NCI-H2029 (cell line): ENCODE measurements around the gene C4orf50.

Experiments
- DNase-seq: peaks from one replicate; lab custom pipeline; 2025; lab: John Stamatoyannopoulos, UW

C4orf50 gene

DNA sequence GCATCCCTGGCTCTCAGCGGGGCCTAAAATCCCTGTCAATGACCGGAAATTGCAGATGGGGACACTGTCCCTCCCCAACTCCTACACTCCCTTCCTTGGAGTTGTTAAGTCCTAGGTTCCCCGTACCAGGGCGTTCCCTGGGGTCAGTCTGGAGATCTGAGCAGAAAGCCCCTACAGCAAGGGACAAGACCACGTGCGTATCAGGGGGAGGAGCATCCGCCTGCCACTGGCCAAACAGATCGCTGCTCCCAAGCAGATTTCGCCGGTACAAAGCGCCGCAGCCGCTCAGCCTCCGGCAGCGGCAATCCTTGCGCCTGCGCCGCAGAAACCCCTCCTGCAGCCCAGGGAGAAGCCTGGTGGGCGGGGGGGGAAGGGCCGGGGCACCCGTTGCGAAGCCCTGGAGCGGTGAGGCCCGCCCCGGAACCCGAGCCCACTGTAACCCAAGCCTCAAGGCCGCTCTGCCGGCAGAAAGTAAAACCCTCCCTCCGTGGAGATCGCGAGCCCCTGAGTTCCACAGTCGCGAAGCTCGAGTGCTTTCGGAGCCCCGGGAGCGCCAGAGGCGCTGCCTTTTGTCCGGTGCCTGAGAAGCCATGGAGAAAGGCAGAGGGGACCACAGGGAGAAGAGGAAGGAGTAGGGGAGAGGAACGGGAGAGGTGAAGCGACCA is 128.0 kb downstream of the C4orf50 start:
- DNase-seq: peak; percentile 90

DNA sequence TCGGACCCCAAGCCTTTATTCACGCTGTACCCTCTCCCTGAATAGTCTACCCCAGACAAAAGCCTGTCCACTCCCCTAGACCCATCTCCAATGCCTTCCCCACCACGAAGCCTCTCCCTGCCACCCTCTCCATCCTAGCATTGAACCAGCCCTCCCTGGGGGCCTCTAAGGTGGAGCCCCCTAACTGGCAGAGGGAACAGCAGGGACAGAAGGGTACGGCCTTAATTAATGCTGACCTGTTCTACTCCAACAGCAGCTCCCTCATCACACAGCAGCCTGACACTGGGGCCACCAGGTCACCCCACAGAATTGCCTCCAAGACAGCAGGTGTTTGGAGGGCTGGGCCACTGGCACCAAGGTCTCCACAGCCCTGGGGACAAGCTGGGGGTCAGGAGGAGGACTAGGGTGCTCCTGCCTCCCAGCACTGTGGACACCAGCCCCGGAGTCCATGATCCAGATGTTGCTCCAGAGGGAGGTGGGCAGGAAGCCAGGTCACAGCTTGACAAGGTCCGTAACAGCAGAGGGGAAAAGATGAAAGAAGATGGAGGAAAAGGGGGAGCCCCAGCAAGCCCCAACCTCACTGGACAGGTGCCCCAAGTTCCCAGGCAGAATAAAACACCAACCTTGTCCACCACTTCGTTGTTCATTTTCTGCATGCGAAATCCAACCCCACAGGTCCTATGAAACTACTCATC is 129.1 kb downstream of the C4orf50 start:
- DNase-seq: no peak

DNA sequence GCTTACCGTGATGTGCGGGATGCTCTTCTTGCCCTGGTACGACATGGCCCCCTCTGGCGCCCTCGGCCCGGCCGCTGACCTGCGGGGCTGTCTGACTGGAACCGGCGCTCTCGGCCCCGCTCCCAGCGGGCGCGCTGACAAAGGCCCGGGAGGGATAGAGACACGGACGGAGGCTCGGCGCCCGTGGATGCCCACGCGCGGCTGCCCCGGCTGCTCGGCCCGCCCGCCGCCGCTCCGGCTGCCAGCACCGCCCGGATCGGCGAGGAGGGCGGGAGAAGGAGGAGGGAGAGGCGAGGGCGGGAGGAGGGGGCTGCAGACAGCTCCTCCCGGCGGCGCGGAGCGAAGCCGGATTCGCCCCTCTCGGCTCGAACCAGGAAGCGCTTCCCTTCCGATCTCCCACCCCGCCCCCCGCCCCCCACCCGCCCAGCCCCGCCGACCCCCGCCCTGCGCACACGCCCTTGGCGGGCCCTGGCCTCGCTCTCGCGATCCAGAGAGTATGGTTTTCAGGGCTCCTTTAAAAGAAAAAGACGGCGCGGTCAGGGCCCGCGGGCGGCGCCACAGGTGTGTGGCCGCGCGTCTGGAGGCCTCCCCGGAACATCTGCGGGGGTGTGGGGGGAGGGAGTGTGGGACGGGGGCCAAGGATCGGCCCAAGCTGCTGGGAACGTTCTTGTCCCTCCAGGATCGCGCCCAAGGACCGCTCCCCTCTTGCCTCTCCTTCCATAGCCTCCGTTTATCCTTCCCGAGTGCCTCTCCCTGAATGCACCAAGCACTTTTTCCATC is 129.8 kb downstream of the C4orf50 start:
- DNase-seq: peak; percentile 75

DNA sequence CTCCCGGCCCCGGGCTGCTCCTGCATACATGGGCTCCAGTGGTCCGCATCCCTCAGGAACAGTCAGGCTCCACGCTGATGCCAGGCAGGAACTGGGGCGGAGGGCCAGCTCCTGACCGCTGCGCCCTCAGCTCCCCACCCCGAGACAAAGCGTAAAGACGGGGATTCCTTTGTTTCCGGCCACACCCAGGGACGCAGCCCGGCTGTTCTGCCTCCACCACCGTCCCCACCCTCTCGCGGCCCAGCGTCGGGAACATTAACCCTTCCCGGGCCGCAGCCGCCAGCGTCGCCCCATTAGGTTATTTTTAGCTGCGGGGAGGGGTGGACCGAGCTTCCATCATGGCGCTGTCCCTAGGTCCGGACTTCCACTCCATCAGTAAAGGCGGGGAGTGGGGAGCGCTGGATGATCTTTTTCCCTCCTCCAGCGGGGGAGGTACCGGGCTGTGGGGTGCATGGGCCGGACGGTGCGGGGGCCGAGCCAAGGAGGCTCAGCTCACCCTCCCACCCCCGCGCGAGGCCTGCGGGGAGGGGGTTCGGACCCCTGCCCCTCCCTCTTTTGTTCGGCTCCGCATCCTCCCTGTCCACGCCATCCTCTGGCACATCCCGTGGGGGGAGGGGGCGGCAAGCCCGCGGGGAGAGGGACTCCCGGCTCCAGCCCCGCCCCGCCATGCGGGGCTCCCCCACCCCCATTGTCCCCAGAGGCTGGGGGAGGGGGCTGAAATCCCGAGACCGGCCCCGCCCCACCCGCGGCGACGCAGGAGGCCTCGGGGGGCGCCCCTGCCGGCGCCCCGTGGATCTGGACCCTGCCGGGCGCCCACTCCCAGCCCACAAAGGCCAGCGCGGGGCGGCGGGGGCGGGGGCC is 130.6 kb downstream of the C4orf50 start:
- DNase-seq: no peak

DNA sequence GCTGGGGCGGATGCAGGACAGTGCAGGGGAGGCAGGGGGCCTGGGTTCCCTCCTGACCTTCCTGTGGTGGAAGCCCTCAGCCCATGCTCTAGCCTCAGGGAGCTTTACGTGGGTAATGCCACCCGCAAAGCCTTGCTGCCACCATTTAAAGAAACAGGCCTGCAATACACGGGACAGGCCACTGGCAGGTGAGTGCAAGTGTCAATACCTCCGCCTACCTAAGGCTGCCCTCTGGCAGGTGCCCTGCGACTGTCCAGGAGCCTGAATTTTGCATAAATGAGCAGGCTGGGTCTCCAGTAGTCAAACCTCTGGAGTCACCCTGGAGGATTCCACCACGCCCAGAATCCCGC is 131.2 kb downstream of the C4orf50 start:
- DNase-seq: no peak

DNA sequence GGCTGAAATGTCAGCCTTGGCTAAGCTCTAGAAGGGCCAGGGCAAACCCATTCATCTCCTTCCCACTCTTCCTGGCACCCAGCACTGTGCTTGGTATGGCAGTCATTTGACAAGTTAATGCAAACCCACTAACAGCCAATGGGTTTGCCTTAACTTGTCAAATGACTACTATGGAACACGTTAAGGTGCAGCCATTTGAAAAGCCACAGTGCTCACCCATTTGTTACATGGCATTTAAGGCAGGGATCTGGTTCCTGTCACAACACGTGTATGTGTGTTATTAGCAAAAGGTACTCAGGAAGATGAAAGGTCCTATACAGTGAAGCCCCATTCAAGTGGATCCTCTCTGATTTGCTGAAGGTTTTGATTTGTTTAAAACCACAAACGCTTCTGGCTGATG is 132.5 kb downstream of the C4orf50 start:
- DNase-seq: no peak

DNA sequence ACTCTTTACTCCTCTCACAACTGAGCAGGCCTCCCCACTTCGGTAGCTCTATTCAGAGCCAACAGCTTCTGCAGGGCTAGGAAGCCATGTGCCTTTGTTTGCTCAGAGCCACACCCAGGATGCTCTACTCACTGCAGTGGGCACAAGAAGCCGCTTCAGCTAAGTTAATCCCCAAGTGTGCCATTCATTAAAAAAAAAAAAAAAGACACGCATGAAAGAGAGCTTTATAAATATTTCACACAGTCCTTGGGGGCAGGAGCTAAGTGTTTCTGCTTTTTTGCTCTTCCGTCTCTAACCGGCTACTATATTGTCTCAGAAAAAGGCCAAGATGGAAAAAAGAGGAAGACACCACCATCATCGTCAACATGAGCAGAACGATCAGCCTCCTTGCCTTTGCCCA is 133.4 kb downstream of the C4orf50 start:
- DNase-seq: no peak

DNA sequence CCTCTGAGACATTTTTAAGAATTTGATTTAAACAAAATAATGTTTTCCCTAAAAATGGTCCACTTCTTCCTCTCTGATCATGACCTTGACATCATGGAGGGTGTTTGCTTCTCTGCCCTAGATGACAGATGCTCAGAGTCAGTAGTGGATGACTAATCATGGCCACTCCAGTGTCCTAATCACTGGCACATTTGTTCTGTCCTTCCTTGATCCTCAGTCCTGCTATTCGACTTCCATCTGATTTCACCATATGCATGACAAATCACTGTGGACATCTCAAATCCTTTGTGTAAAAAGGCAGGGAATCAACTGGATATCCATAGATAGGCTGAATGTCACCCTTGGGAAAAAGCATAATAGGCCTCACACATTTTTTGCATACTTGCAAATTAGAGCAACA is 134.3 kb downstream of the C4orf50 start:
- peak; percentile 19 for DNase-seq

DNA sequence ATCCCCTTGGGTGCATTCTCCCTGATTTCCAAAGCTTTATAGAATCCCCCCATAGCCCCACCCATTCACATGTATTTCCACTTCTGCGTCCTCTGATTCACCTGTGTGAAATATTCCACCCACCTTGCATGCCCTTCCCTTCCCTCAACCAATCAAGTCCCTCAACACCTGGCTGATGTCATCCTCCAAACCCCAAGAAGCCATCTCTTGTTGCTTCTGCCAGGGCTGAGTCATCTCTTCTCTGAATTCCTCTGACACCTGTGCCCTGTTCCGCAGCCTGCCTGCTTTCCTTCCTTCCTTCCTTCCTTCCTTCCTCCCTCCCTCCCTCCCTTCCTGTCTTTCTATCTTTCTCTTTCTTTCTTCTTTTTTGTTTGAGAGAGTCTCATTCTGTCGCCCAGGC is 135.3 kb downstream of the C4orf50 start:
- no peak for DNase-seq

DNA sequence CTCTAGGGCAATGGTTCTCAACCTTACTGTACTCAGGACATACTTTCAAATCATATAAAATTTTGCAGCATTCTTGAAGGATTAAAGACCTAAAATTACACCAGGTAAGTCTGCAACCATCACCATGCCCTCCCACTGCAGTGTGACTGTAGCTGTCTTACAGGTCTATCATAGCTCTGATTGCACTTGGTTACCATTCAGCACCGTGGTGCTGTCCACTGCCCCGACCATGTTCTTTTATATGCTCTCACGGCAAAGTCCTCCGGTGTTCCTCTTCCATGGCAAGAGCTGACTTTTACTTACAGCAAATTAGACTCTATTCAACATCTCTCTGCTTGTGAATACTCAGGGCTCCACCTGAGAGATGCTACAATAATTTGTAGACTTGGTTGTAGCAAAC is 136.9 kb downstream of the C4orf50 start:
- no peak for DNase-seq

DNA sequence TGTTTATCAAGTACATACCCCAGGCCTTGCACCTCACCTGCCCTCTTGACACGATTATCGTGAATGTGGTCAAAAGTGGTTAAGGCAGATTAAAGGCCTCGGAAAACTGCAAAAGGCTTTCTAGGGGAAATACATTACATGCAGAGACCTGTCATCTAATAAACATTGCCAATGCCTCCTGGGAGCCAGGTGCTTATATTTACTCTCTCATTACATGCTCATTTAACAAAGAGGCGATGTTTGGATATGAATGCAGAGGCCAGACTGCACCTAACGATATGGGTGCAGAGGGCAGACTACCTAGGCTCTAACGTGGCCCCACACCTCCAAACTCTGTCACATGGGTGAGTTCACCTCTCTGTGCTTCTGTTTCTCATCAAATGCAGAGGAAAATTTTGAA is 139.9 kb downstream of the C4orf50 start:
- DNase-seq: peak; percentile 39

DNA sequence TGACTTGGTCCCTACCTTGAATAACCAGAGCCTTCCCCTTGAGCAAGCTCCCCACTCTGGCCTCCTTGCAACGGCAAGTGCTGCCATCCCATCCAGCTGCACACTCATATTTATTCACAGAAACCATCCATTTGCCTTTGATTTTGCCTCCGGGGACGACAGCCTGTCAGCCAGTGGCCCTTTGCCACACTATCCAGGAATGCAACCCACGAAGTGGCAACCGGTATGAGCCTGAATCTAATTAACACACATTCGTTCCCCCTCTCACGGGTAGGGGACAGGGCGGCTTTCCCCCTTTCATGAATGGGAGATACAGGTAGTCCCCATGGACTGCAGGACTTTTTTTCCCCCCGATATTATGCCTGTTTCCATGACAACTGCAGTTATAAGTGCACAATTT is 140.8 kb downstream of the C4orf50 start:
- DNase-seq: no peak

DNA sequence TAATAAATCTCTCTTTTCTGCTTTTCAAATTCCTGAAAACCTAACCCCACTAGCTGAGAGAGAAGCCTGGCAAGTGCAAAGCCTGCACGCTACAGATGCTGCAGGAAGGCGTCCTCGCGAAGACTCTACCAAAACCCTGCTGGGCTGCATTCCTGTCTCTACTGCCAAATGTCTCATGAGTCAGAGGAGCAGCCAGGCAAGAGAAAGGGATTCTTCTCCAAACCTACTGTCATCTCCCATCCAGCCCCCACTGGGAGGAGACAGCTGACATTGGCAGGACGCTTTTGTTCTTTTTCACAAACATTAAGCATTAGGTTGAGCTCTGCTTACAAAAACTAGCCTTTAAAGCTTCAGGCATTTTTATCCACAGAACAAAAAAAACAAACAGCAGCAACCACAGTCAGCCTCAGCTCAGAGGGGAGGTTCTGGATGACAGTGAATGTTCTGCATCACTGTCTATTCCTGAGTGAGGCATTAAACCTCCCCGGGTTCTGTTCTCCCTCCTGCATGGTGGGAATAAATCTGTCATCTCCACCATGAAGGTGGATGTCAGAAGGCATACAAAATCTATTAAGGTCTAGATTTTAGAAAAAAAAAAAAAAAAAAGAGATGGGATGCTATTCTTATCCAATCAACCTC is 143.3 kb downstream of the C4orf50 start:
- no peak for DNase-seq

DNA sequence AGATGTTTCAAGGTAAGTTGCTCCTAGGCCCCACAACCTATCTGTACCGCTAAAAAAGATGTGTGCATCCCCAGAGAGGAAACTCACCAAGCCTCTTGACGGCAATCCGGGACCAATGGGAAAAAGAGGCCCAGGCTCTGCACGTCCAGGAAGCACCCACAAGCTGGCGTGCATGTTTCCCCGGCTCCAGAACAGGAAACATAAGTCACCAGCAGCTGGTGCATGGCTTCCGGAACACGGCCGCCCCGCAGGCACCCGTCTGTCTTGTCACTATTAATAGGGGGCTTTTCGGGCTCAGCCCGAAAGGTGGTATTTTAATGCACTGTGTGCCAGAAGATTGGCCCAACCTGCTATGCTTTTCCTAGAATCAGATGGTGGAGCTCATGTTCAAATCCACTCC is 147.5 kb downstream of the C4orf50 start:
- DNase-seq: no peak

DNA sequence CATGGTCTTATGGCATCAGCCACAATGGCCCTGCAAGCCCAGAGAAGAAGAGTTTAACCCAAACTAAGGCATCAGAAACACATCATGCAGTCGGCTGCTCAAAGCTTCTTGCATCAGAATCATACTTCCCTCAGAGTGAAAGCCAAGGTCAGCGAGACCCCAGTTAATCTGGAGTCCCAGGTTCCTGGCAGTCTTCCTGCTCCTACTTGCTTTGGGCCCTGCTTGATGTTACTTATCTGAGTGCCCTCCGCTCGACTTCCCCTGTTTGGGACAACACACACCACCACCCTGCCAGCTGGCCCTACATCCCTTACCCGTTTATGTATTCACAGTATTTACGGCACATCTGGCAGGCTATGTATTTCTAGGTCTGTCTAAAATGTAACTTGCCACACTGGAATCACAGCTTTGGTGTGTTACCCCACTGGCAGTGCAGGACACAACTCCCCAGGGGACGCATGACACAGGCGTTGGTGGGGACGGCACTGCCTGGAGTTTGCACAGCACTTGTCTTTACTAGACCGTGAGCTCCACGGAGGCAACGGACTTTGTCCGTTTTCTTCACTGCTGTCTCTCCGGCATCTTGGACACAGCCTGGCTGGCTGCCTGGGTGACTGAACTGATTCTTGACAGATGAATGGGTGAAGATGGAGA is 148.1 kb downstream of the C4orf50 start:
- DNase-seq: no peak

DNA sequence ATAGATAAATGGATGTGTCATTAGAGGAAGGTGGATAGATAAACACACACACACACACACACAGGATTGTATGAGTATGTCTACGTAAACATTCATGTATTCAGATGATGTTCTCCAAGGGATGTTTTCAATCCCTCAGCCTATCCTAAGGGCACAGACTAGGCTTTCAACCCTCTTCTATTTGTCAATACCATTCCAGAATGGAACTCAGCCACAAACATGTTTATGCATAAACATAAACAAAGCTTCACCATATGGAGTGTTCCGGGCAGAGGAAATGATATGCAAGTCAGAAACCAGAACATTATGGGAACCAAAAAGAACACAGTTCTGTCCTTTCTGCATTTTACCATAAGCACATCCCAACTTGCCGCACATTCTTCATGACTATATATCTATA is 150.4 kb downstream of the C4orf50 start:
- no peak for DNase-seq

DNA sequence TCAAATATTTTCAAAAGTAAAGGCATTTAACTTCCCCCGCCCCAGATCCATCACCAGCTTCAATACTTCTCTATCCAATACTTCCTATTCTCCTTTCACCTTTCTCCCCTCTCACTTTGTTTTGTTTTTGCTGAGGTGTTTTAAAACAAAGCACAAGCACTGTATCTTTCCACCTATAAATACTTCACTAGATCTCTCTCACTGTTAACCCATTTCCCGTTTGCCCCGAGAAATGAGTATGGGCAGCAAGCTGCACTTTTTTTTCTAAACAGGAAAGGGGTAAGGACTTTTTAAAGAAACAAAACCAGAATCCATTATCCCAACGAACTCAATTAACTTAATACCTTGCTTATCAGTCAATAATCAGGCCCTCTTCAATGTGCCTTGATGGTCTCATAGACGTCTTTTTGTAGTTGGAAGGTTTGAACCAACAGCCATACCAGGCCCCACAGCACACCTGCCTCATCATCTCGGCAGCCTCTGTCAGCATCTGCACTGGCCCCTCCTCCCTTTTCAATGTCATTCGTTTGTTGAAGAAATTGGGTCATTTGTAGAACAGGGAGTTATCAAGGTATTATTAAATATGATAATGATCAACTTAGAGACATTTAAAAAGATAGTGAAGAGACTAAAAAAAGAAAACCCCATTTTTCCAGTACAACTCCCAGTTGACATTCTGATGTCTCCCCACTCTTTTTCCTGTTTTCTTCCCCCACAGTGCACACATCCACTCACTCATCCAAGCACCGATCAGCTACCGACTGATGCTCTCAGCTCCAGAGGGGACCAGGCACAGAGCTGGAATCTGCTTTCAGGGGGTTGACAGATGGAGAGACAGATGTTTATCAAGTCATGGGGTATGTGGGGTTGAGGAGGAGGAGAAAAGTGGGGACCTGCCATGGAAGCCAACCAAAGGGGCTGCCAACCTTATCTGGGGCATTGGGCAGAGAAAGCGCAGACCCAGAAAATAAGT is 151.1 kb downstream of the C4orf50 start:
- DNase-seq: no peak

DNA sequence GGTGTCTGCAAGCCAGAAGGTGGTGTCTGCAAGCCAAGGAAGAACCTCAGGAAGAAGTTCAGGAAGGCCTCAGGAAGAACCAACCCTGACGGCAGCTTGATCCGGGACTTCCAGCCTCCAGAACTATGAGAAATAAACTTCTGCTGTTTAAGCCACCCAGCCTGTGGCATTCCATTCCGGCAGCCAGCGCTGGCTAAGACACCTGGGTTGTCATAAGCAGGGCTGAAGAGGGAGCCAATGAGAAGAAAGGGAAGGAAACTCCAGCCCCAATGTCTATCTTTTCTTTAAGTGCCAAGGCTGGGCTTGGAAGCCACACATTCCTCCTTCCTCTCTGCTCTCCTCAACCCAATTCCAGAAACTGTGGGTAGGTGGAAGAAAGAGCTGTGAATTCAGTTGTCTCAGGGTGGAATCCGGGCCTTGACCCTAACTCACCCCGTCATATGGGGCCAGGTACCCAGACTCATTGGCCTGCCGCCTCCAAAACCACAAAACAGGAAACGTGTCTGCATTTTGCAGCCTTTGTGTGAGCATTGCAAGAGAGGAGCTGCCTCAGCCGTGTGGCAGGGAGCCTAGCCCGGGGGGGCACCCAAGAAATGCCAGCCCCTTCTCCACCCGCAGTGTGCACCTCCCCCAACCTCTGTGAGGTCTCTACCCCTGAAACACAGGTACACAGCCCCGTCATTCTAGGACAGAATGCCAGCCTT is 152.2 kb downstream of the C4orf50 start:
- no peak for DNase-seq

DNA sequence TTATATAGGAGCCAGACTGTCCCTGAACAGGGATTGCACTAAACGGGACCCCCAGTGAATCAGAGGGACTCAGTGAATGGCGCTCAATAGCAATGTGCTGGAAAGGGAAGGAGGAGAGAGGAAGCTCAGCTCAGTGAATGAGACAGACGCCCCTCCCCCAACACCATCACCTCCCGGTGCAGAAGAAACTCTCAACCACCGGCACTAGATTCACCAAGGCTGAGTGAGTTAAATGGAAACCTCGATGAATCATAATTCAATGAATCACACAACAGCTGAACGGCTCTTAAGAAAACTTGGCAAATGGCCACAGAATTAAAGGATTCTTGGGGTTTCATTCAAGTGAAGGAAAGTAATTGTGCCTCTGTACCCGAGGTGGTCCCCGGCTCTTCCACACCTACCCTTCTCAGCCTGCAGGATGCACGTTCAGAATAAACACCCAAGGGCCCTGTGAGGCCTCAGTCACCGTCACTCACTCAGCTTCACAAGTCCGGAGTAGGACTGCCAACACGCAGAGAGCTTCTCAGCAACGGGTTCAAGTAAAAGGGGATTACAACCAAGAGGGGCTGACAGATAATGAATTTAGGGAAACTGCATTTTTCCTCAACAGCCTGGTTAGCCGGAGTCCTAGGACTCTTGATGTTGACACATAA is 154.6 kb downstream of the C4orf50 start:
- DNase-seq: no peak
